Fibroblast of lung (primary cell): ENCODE data around the gene RAET1G. TPM values are rescaled to one million over a fixed set of nuclear protein-coding genes. Genes with fewer than 3 reads are reported as not detected.

Experiments used
- DNase-seq, 2 donors: peaks; one replicate each; pipeline versions ENCODE4 v3.0.0 to v3.0.0-alpha.2; 2010; ENCODE audit warnings: low read depth in 2 of 2
- H2AFZ ChIP-seq: 2 replicates; pipeline ENCODE4 v1.5.1; 2012; ENCODE audit warnings: low read length, control low read depth, inconsistent platforms
- H3K27ac ChIP-seq: 2 replicates; pipeline ENCODE4 v1.5.1; 2011; ENCODE audit warnings: low read length, control low read depth; ENCODE audit not compliant: insufficient read depth
- H3K27me3 ChIP-seq: 2 replicates; pipeline ENCODE4 v1.5.1; 2011; ENCODE audit warnings: mild to moderate bottlenecking, low read length; ENCODE audit not compliant: control insufficient read depth, insufficient read depth
- H3K36me3 ChIP-seq: 2 replicates; pipeline ENCODE4 v1.5.1; 2011; ENCODE audit warnings: low read length; ENCODE audit not compliant: control insufficient read depth, insufficient read depth
- H3K4me1 ChIP-seq: 2 replicates; pipeline ENCODE4 v1.5.1; 2011; ENCODE audit warnings: low read length; ENCODE audit not compliant: control insufficient read depth, insufficient read depth; ENCODE audit errors: extremely low read depth
- H3K4me2 ChIP-seq: 2 replicates; pipeline ENCODE4 v1.5.1; 2011; ENCODE audit warnings: low read length, control low read depth; ENCODE audit not compliant: insufficient read depth; ENCODE audit errors: extremely low read depth
- H3K4me3 ChIP-seq, 4 experiments: fragments of 200-600 bp in 1 of 4; sonication (generic) in 1 of 4; replicated peaks in 1 of 4; 2 replicates each; pipeline ENCODE4 v1.5.1; 2011 to 2016; ENCODE audit warnings: low read length in 4 of 4, low read depth in 3 of 4, mild to moderate bottlenecking in 3 of 4, control low read depth in 2 of 4, inconsistent platforms in 1 of 4, mixed read lengths in 1 of 4; ENCODE audit not compliant: insufficient read depth in 1 of 4; ENCODE audit errors: control extremely low read depth in 1 of 4
- H3K79me2 ChIP-seq: 2 replicates; pipeline ENCODE4 v1.5.1; 2012; ENCODE audit warnings: mild to moderate bottlenecking, low read length, inconsistent platforms; ENCODE audit not compliant: control insufficient read depth, insufficient read depth
- H3K9ac ChIP-seq: 2 replicates; pipeline ENCODE4 v1.5.1; 2011; ENCODE audit warnings: mild to moderate bottlenecking, low read length, control low read depth; ENCODE audit not compliant: insufficient read depth
- H3K9me3 ChIP-seq: 2 replicates; pipeline ENCODE4 v1.5.1; 2012; ENCODE audit warnings: low read depth, low read length; ENCODE audit not compliant: control insufficient read depth, insufficient read depth
- H4K20me1 ChIP-seq: 2 replicates; pipeline ENCODE4 v1.5.1; 2011; ENCODE audit warnings: low read length; ENCODE audit not compliant: control insufficient read depth, insufficient read depth; ENCODE audit errors: extremely low read depth
- CTCF ChIP-seq, 2 donors: IDR thresholded peaks in 1 of 2; conservative IDR thresholded peaks in 1 of 2; 1 replicate in 1 of 2; 2 replicates in 1 of 2; pipeline ENCODE4 v1.5.1; 2011 to 2012; ENCODE audit warnings: low read length in 2 of 2, control low read depth in 1 of 2, inconsistent platforms in 1 of 2, low read depth in 1 of 2, mild to moderate bottlenecking in 1 of 2
- EZH2 ChIP-seq: IDR thresholded peaks from 2 replicates; pipeline ENCODE4 v1.5.1; 2012; ENCODE audit warnings: low read length, control low read depth, mild to moderate bottlenecking; ENCODE audit errors: missing control alignments
- polyA plus RNA-seq, 2 donors: library from polyadenylated mRNA; depleted of rRNA in 1 of 2; stranded (reverse) in 1 of 2; unstranded in 1 of 2; fragments of >200 nt; gene quantifications; 2 replicates each; pipeline ENCODE4 v1.2.1, GENCODE V29; 2011 to 2012; ENCODE audit warnings: missing spikeins in 1 of 2
- total RNA-seq: library from RNA; depleted of rRNA; stranded (reverse); fragments of >200 nt; gene quantifications from 2 replicates; pipeline ENCODE4 v1.2.1, GENCODE V29; 2014

The RAET1G gene
- total and polyA plus RNA-seq, 2 donors (not counting 1 experiment from before 2014, with no cell fraction given), result 3.3 to 8.8 TPM

GRCh38 chr6:149904661-149905370 is 18.1 kb downstream of the RAET1G start:
- no peak for TF ChIP-seq EZH2
- TF ChIP-seq CTCF (conservative IDR thresholded peaks at IDR 0.05 in 1 of 2, IDR thresholded peaks at IDR 0.05 in 1 of 2; ENCODE audit: low read depth in 1 of 2, low read length in 2 of 2), result no peak
- no peak for DNase-seq

GRCh38 chr6:149903938-149904611 is 18.8 kb downstream of the RAET1G start:
- TF ChIP-seq CTCF (conservative IDR thresholded peaks at IDR 0.05 in 1 of 2, IDR thresholded peaks at IDR 0.05 in 1 of 2; ENCODE audit: low read depth in 1 of 2, low read length in 2 of 2), result no peak
- TF ChIP-seq EZH2, result no peak
- H3K4me2 ChIP-seq, result no peak overlapping the region
- no peak overlapping the region for H3K4me3 ChIP-seq
- no peaks in the 10 kb centered on the region for H3K4me1 ChIP-seq
- no peak overlapping the region for H3K27ac ChIP-seq
- no peaks in the 10 kb centered on the region for H3K36me3 ChIP-seq
- no peak overlapping the region for H3K9ac ChIP-seq
- no peaks in the 10 kb centered on the region for H4K20me1 ChIP-seq
- DNase-seq, result no peak
- no peaks in the 10 kb centered on the region for H3K9me3 ChIP-seq
- H3K27me3 ChIP-seq, result no peaks in the 10 kb centered on the region
- no peaks in the 10 kb centered on the region for H3K79me2 ChIP-seq
- H2AFZ ChIP-seq, result no peak overlapping the region

More at GRCh38 chr6:149904661-149905370, 18.1 kb downstream of the RAET1G start:
- Histone ChIP-seq H3K4me1 (no peaks in the 10 kb centered on the region), H3K36me3 (no peaks in the 10 kb centered on the region), H3K27ac (no peak overlapping the region), H3K4me2 (no peak overlapping the region), H3K9ac (no peak overlapping the region), H3K4me3 (no peak overlapping the region), H3K27me3 (no peaks in the 10 kb centered on the region), H4K20me1 (no peaks in the 10 kb centered on the region), H3K9me3 (no peaks in the 10 kb centered on the region), H2AFZ (no peak overlapping the region), H3K79me2 (no peaks in the 10 kb centered on the region)

GRCh38 chr6:149901444-149902140 is 21.3 kb downstream of the RAET1G start:
- Histone ChIP-seq H3K9ac (no peak overlapping the region), H3K27me3 (no peaks in the 10 kb centered on the region), H2AFZ (no peak overlapping the region), H3K27ac (no peak overlapping the region), H3K9me3 (no peaks in the 10 kb centered on the region), H4K20me1 (no peaks in the 10 kb centered on the region), H3K4me1 (peaks cover 11% of the 10 kb centered on the region), H3K4me2 (no peak overlapping the region), H3K79me2 (no peaks in the 10 kb centered on the region), H3K4me3 (no peak overlapping the region), H3K36me3 (no peaks in the 10 kb centered on the region)
- no peak for TF ChIP-seq CTCF (conservative IDR thresholded peaks at IDR 0.05 in 1 of 2, IDR thresholded peaks at IDR 0.05 in 1 of 2; ENCODE audit: low read depth in 1 of 2, low read length in 2 of 2)
- no peak for TF ChIP-seq EZH2
- no peak for DNase-seq
